CD14-positive monocyte (primary cell): ENCODE data around the gene FAM25A. TPM values are rescaled to one million over a fixed set of nuclear protein-coding genes. Genes with fewer than 3 reads are reported as not detected.
"Not testable (repeated sequence)": the region's sequence is repeated elsewhere in the genome, so short reads cannot be mapped to it uniquely, and the experiment has no call there.

Source experiments
- DNase-seq, 3 donors: peaks; one replicate each; pipeline ENCODE4 v3.0.0-alpha.2; 2011 to 2022
- H2AFZ ChIP-seq: 2 replicates; pipeline ENCODE4 v1.6.0; 2012; ENCODE audit warnings: mild to moderate bottlenecking, low read depth, low read length, inconsistent platforms; ENCODE audit not compliant: insufficient read depth, poor library complexity, severe bottlenecking
- H3K27ac ChIP-seq, 2 donors: 1 replicate in 1 of 2; 2 replicates in 1 of 2; pipeline ENCODE4 v1.5.1; 2012 to 2013; ENCODE audit warnings: low read length in 2 of 2, control low read depth in 1 of 2, inconsistent platforms in 1 of 2, low read depth in 1 of 2, mild to moderate bottlenecking in 1 of 2
- H3K27me3 ChIP-seq, 2 donors: one replicate each; pipeline versions ENCODE4 v1.6.0 to v1.6.1; 2011 to 2013; ENCODE audit warnings: low read length in 2 of 2; ENCODE audit not compliant: control insufficient read depth in 2 of 2, insufficient read depth in 2 of 2
- H3K36me3 ChIP-seq, 2 donors: replicated peaks in 1 of 2; 1 replicate in 1 of 2; 2 replicates in 1 of 2; pipeline versions ENCODE4 v1.5.1 to v1.6.1; 2012 to 2013; ENCODE audit warnings: low read length in 2 of 2, control low read depth in 1 of 2, inconsistent platforms in 1 of 2, mild to moderate bottlenecking in 1 of 2; ENCODE audit not compliant: insufficient read depth in 2 of 2, control insufficient read depth in 1 of 2
- H3K4me1 ChIP-seq, 2 donors: 1 replicate in 1 of 2; 2 replicates in 1 of 2; pipeline versions ENCODE4 v1.5.1 to v1.6.1; 2012 to 2013; ENCODE audit warnings: low read length in 2 of 2, control low read depth in 1 of 2, inconsistent platforms in 1 of 2, mild to moderate bottlenecking in 1 of 2, moderate library complexity in 1 of 2; ENCODE audit not compliant: insufficient read depth in 2 of 2, control insufficient read depth in 1 of 2
- H3K4me2 ChIP-seq: replicated peaks from 2 replicates; pipeline ENCODE3; 2012; ENCODE audit warnings: low read length, moderate library complexity, mild to moderate bottlenecking; ENCODE audit not compliant: poor library complexity, severe bottlenecking; ENCODE audit errors: extremely low read depth
- H3K4me3 ChIP-seq, 3 experiments: fragments of 200-600 bp in 1 of 3; sonication (generic) in 1 of 3; replicated peaks in 1 of 3; 1 replicate in 2 of 3; 2 replicates in 1 of 3; pipeline ENCODE4 v1.5.1; 2011 to 2013; ENCODE audit warnings: low read length in 3 of 3, mild to moderate bottlenecking in 3 of 3, control low read depth in 2 of 3, low read depth in 2 of 3, inconsistent platforms in 1 of 3, moderate library complexity in 1 of 3
- H3K79me2 ChIP-seq: 2 replicates; pipeline ENCODE4 v1.6.0; 2012; ENCODE audit warnings: mild to moderate bottlenecking, control low read depth, inconsistent platforms, low read length, moderate library complexity; ENCODE audit not compliant: insufficient read depth
- H3K9ac ChIP-seq: 2 replicates; pipeline ENCODE4 v1.6.0; 2017; ENCODE audit warnings: low read length, mild to moderate bottlenecking; ENCODE audit not compliant: insufficient read depth, poor library complexity, severe bottlenecking
- H3K9me3 ChIP-seq, 2 donors: replicated peaks in 1 of 2; 1 replicate in 1 of 2; 2 replicates in 1 of 2; pipeline versions ENCODE4 v1.5.1 to v1.6.1; 2012 to 2013; ENCODE audit warnings: low read length in 2 of 2, control low read depth in 1 of 2; ENCODE audit not compliant: control insufficient read depth in 1 of 2, insufficient read depth in 1 of 2
- H4K20me1 ChIP-seq: 2 replicates; pipeline ENCODE4 v1.6.0; 2012; ENCODE audit warnings: mild to moderate bottlenecking, low read length, control low read depth, moderate library complexity; ENCODE audit not compliant: insufficient read depth
- H3K27ac Mint-ChIP-seq, 7 donors: one replicate each; pipeline ENCODE4 v1.8.0; 2020; ENCODE audit warnings: mild to moderate bottlenecking in 7 of 7, mixed read lengths in 7 of 7, moderate library complexity in 6 of 7, inconsistent platforms in 2 of 7
- H3K27me3 Mint-ChIP-seq, 3 donors: one replicate each; pipeline ENCODE4 v1.8.0; 2021 to 2022; ENCODE audit warnings: low read depth in 3 of 3, mild to moderate bottlenecking in 3 of 3, mixed read lengths in 3 of 3, moderate library complexity in 3 of 3, inconsistent platforms in 1 of 3
- H3K36me3 Mint-ChIP-seq, 2 donors: one replicate each; pipeline ENCODE4 v1.8.0; 2020; ENCODE audit warnings: mixed read lengths in 2 of 2, inconsistent platforms in 1 of 2, mild to moderate bottlenecking in 1 of 2
- H3K4me1 Mint-ChIP-seq: one replicate; pipeline ENCODE4 v1.8.0; 2020; ENCODE audit warnings: mild to moderate bottlenecking, mixed read lengths
- H3K4me3 Mint-ChIP-seq, 2 donors: one replicate each; pipeline ENCODE4 v1.8.0; 2020; ENCODE audit warnings: mild to moderate bottlenecking in 2 of 2, mixed read lengths in 2 of 2, moderate library complexity in 1 of 2
- H3K9me3 Mint-ChIP-seq, 7 donors: one replicate each; pipeline ENCODE4 v1.8.0; 2020 to 2022; ENCODE audit warnings: mixed read lengths in 7 of 7, mild to moderate bottlenecking in 6 of 7, moderate library complexity in 6 of 7, inconsistent platforms in 2 of 7
- CTCF ChIP-seq: fragments of 200-600 bp; IDR thresholded peaks from one replicate; pipeline ENCODE4 v1.8.0; 2022; ENCODE audit warnings: antibody characterized with exemption, mild to moderate bottlenecking
- WGBS: methylation state at CpG from one replicate; pipeline ENCODE4 v1.1.5; 2013; ENCODE audit warnings: missing lambda C conversion rate; ENCODE audit not compliant: insufficient coverage; 5-methylcytosine and 5-hydroxymethylcytosine counted together
- intact Hi-C, 2 donors: fragments of 100-400 bp; cut with micrococcal nuclease; formaldehyde crosslinking; loops; one replicate each; pipeline versions ENCODE4 v1.15.0 to v1.15.1; 2023
- polyA minus RNA-seq: library from RNA; depleted of rRNA, polyadenylated mRNA; stranded (reverse); fragments of >200 nt; gene quantifications from 2 replicates; pipeline ENCODE4 v1.2.3, GENCODE V29; 2012
- polyA plus RNA-seq, 3 donors: library from polyadenylated mRNA; depleted of rRNA in 1 of 3; unstranded in 2 of 3; stranded (reverse) in 1 of 3; fragments of 300-500 nt in 2 of 3; fragments of >200 nt in 1 of 3; fragmentation: Illumina TruSeq in 2 of 3; gene quantifications; 1 replicate in 2 of 3; 2 replicates in 1 of 3; pipeline ENCODE4 v1.2.3, GENCODE V29; 2012 to 2021
- total RNA-seq, 12 experiments: library from RNA in 1 of 12; stranded (reverse) in 1 of 12; fragments of 120-200 nt in 1 of 12; gene quantifications; one replicate each; pipeline ENCODE4 v1.2.4 and lab custom pipeline; 2013 to 2026; ENCODE audit warnings: mixed read lengths in 6 of 12, inconsistent platforms in 1 of 12

Gene FAM25A
- total RNA-seq (2013): not detected
- polyA plus RNA-seq (not detected), polyA minus RNA-seq (not detected in 2 replicates), total RNA-seq (lab: John Stamatoyannopoulos, UW) (0 reads per million in 11 experiments)

- H3K79me2 ChIP-seq, H3K9ac ChIP-seq, H3K27me3 Mint-ChIP-seq, H3K27ac ChIP-seq, H3K9me3 ChIP-seq, H3K4me3 Mint-ChIP-seq, H3K27me3 ChIP-seq, H4K20me1 ChIP-seq, H3K4me1 ChIP-seq, H3K36me3 ChIP-seq, H2AFZ ChIP-seq, H3K27ac Mint-ChIP-seq, H3K4me1 Mint-ChIP-seq, H3K36me3 Mint-ChIP-seq, intact Hi-C loops, H3K4me3 ChIP-seq, H3K4me2 ChIP-seq, H3K9me3 Mint-ChIP-seq, DNase-seq: not testable (repeated sequence)
- 89% methylated on average over 4 of the region's 9 CpGs for WGBS
Measured at GRCh38 chr10:87020056-87020455, at the start of gene FAM25A. Gene FAM25A, plus strand, starts transcription at chr10:87020294. Its CDS starts 31 bp downstream, at chr10:87020325.

GRCh38 chr10:86970982-86971231 lies 49.2 kb upstream of the FAM25A start:
- peaks cover 48 to 70% (median 59%) of the 10 kb centered on the region in 3 donors for H3K27me3 Mint-ChIP-seq
- peaks cover 38 to 47% of the 10 kb centered on the region in 2 donors for H3K4me1 ChIP-seq
- peak overlapping the region; percentile 96 for H3K9ac ChIP-seq
- H3K27ac Mint-ChIP-seq: peak overlapping the region; percentile 82 to 96 (median 93)
- H3K79me2 ChIP-seq: no peaks in the 10 kb centered on the region
- H3K4me3 ChIP-seq: peak overlapping the region; percentile 29 to 77 (median 74)
- intact Hi-C loops: loop anchor here (5.0 to 10.0 kb wide), 2 partner anchors 121 to 124 kb away; partner anchors contain the start of genes GLUD1 (in 2 of the 2) and SHLD2 (in 1 of the 2)
- peak overlapping the region; percentile 67 to 94 for H3K27ac ChIP-seq
- H3K4me3 Mint-ChIP-seq: peak overlapping the region; percentile 81 to 96
- H3K4me2 ChIP-seq: peak overlapping the region; percentile 73
- no peaks in the 10 kb centered on the region for H3K9me3 ChIP-seq
- H3K9me3 Mint-ChIP-seq: peaks cover 0 to 7% (median 2%) of the 10 kb centered on the region in 7 donors
- peak overlapping the region; percentile 82 for H2AFZ ChIP-seq
- TF ChIP-seq CTCF: no peak
- no peak for DNase-seq
- H3K4me1 Mint-ChIP-seq: peaks cover 33% of the 10 kb centered on the region
- peaks cover 19 to 49% of the 10 kb centered on the region in 2 donors for H3K27me3 ChIP-seq
- no peaks in the 10 kb centered on the region for H4K20me1 ChIP-seq
- H3K36me3 Mint-ChIP-seq: peaks cover 0 to 4% of the 10 kb centered on the region in 2 donors
- H3K36me3 ChIP-seq: no peaks in the 10 kb centered on the region
- 2% methylated on average over 17 of the region's 20 CpGs for WGBS
